HG03565 (cell line): ENCODE measurements around the gene XKRX.
A peak's percentile ranks its signal among the peaks of the same experiment; 100 is the strongest.

Experiments used
- ATAC-seq: cut with Tn5 transposase; IDR thresholded peaks from one replicate; pipeline ENCODE4 v1.9.1; 2021; ENCODE audit warnings: mild to moderate bottlenecking, moderate library complexity; ENCODE audit not compliant: unreplicated experiment

The XKRX gene

GRCh38 chrX:100904433-100904832 is 24.3 kb downstream of the XKRX start:
- no peak for ATAC-seq

GRCh38 chrX:100895365-100896075 is 33.2 kb downstream of the XKRX start:
- ATAC-seq: peak; percentile 45

DNA sequence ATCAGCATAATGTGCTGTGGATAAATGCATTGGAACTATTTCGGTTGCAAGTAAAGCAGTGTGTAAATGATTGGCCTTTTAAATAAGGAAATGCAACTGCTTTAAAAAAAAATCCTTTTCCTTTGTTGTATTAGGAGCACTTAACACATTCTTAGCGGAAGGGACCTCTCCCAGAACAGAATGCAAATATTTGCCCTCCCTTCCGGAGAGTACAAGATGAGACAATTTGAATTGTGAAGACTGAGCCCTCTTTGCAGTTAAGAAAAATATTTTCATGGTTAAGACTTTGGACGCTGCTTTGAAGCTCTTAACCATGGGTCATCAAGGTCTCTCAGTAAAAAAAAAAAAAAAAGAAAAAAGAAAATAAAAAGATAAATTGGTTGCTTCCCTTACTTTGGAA is 45.1 kb downstream of the XKRX start:
- no peak for ATAC-seq

GRCh38 chrX:100880368-100880767 is 48.3 kb downstream of the XKRX start:
- no peak for ATAC-seq

DNA sequence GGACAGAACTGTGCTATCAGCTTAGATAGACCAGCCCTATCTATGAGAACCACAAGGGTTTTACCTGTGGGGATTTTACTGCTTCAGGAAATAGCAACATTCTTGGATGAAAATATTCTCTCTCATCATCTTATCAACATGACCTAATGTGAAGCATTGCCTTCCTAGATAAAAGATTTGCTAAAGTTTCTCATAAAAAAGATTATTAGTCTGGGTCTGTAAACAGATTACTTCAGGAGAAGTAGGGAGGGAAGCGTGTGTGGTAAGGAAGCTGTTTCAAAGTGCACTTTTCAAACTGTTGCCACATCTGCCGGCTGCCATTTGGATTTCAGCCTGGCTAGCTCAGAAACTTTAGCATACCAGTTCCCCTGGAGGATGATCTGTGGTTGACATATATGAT is 54.4 kb downstream of the XKRX start, which contains the start of gene NOX1:
NOX1 (minus strand) TSS at position 35 of the 400 bp plus-strand sequence. CDS start 220 bp downstream, outside the sequence.
- ATAC-seq: no peak

DNA sequence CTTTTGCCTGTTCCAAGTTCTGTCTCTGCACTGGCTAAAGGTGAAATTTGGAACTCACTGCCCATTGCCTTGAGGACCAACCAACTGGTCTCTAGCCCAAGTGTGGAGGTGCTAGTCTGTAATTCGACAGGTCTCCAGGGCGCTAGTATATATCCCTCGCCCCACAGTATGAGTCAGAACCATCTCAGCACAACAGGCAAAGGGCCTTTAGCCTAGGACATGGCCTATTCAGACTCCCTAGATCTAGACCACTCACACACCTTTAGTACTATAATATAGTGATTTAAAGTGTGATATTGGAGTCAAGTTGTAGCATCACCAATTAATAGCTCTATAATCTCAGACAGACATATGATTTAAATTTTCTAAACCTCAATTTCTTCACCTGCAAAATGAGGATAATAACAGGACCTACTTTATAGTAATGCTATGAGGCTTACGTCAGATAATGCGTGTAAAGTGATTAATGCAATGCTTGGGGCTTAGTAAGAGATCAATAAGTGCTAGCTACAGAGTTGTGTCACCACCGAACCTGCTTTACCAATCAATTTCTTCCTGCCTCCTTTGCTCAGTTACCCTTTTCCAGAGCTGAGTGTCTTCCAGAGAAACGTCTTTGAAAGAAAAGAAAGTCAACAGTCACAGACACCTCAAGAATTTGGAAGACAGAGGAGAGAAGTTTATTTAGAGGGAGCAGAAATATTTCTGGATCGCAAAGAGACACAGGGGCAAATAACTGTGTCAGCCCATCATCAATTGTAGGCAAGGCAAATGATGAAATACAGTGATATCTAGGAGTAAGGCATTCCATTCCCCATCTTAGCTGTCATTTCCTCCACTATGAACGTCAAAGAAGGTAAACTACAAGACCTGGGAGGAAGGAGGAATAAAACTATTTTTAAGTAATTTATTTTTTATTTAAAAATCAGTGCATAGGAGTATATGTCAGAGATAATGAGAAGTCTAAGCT is 56.8 kb downstream of the XKRX start:
- ATAC-seq: no peak

DNA sequence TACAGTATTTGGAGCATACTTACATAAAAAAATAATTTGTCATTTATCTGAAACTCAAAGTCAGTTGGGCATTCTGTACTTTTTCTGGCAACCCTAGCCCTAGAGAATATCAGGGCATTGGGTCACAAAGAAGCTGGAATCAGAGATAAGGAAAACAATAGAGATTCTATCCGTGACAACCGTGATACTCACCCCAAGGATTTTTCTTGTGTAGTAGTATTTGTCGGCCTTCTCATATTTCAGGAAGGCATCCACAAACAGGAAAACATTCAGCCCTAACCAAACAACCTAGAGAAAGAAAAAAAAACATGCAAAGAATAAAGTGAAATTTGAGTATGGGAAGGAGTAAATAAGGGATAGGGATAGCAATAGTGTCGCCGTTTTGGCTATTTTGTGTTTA is 58.2 kb downstream of the XKRX start:
- no peak for ATAC-seq

- no peak for ATAC-seq
Observed at GRCh38 chrX:100868273-100868672, 60.4 kb downstream of the XKRX start.

- no peak for ATAC-seq
Observed at GRCh38 chrX:100864657-100865391, 63.9 kb downstream of the XKRX start.
